Measurements from ENCODE around the gene FBXW5.

FBXW5 gene, protein sequence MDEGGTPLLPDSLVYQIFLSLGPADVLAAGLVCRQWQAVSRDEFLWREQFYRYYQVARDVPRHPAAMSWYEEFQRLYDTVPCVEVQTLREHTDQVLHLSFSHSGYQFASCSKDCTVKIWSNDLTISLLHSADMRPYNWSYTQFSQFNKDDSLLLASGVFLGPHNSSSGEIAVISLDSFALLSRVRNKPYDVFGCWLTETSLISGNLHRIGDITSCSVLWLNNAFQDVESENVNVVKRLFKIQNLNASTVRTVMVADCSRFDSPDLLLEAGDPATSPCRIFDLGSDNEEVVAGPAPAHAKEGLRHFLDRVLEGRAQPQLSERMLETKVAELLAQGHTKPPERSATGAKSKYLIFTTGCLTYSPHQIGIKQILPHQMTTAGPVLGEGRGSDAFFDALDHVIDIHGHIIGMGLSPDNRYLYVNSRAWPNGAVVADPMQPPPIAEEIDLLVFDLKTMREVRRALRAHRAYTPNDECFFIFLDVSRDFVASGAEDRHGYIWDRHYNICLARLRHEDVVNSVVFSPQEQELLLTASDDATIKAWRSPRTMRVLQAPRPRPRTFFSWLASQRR

DNA sequence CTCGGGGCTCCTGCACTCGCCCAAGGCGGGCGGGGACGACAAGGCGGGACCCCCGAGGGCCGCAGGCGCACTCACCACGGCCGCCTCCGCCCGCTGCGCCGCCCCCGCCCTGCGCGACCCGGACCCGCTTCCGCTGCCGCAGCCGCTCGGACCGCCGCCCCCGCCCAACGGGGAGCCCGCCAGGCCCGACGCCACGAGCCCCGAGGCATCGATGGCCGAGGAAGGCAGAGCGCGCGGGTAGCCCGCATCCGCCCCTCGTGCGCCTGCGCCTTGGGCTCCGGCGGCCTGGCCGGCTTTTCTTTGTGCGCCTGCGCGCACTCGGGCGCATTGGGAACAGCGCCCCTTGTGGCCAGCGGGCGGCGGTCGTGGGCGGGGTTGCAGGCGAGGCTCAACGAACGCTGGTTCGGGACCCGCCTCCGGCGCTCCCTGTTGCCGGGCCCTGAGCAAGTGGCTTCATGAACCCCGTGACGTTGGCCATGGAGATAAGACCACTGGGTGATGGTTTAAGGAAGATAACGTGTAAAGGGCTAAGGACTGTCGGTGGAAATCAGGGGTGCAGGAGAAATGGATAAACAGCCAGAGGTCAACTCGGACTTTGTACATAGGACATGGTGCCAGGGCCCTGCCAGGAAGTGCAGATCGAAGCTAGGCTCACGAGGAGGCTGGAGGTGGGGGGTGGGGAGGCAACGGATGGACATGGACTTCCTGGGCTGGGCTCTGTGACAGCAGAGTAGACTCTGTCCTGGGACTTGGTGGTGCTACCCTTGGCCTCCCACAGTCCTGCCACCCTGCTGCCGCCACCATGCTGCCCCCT lies at the start of gene FBXW5, which contains the start of gene C8G:
FBXW5 (minus strand) TSS at position 220 of the 814 bp plus-strand sequence. CDS start 655 bp downstream, outside the sequence.
C8G (plus strand) TSS at position 725 of the 814 bp plus-strand sequence; CDS start at position 803, 78 bp downstream.
- DNase-seq (ENCODE audit: low spot score), result peak; percentile 100

DNA sequence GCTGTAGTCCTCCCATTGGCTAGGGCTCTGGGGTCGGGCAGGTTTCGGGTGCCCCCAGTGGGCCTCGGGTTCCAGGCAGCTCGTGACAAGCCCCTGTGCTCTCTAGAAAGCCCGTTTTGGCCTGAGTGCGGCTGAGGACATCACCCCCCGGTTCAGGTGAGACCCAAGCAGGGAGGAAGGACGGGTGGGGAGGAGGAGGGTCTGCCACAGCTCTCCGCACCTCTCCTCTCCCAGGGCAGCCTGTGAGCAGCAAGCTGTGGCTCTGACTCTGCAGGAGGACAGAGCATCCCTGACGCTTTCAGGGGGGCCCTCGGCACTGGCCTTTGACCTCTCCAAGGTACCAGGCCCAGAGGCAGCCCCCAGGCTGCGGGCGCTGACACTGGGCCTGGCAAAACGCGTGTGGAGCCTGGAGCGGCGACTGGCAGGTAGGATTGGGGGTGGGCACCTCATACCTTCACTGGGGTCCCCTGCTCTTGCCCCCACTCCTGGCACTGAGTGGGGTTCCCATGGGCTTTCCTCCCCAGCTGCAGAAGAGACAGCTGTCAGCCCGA lies 48.4 kb upstream of the FBXW5 start:
- DNase-seq (ENCODE audit: low spot score), result no peak

DNA sequence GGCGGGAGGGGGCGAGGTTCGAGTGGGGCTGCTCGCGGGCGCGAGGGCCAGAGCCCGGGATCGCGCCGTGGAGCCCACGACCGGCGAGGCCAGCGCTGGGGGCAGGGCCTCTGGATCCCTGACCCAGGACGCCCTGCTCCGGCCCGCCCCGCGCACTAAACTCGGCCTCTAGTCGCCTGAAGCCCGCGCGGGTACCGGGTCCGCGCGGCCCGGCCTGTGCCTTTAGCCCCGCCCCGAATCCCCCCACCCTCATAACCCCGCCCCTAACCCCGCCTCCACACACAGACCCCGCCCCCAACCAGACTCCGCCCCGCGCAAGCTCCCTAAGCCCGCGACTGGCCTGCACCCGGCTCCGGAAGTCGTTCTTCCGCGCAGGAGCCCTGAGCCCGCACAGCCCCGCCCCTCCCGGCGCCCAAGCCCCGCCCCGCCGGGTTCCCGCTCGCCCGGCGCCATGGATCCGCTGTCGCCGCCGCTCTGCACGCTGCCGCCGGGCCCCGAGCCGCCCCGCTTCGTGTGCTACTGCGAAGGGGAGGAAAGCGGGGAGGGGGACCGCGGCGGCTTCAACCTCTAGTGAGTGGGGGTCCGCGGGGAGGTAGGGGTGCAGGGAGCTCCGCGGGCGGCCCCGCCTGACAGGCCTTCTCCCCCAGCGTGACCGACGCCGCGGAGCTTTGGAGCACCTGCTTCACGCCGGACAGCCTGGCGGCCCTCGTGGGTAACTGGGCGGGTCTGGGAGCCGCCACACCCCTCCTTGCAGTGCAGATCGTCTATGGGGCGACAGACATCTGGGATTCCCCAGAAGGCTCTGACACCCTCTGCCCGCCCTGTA lies 47.7 kb upstream of the FBXW5 start, which contains the start of gene PAXX:
PAXX (plus strand) TSS at position 430 of the 826 bp plus-strand sequence; CDS start at position 452, 22 bp downstream.
- peak; percentile 99 for DNase-seq (ENCODE audit: low spot score)

DNA sequence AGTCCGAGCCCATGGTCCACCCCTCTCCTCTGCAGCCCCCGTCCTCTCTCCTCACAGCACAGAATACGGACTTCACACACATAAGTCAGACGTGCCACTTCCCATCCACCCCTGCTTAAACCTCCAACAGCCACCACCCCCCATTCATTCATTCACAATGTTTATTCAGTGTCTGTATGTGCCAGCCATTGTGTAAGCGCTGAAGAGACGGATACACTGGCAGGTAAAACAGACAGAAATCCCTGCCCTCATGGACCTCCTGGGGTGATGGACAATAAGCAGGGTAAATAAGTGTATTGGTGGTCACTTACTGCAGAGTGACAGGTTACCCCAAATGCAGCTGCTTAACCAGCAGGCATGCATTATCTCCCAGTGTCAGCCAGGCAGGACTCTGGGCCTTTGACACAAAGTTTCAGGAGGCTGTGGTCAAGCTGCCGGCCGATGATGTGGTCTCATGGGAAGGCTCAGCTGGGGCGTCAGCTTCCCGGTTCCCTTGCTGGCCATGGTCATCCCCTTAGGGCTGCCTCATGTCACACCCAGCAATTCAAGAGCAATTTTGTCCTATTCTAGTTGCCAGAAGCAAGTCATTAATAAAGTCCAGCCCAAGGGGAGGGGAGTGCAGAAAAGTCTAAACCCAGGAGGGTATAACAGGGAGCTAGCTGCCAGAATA lies 45.8 kb upstream of the FBXW5 start:
- DNase-seq (ENCODE audit: low spot score), result no peak

DNA sequence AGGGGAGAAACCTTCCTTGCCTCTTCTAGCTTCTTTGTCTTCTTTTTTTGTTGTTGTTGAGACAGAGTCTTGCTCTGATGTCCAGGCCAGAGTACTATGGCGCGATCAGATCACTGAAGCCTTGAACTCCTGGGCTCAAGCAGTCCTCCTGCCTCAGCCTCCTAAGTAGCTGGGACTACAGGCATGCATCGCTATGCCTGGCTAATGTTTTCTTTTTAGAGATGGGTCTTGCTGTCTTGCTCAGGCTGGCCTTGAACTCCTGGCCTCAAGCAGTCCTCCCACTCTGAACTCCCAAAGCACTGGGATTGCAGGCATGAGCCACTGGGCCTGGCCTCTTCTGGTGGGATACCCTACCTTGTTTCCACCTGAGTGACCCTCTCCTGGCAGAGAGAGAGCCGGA lies 44.3 kb upstream of the FBXW5 start:
- DNase-seq (ENCODE audit: low spot score), result no peak

DNA sequence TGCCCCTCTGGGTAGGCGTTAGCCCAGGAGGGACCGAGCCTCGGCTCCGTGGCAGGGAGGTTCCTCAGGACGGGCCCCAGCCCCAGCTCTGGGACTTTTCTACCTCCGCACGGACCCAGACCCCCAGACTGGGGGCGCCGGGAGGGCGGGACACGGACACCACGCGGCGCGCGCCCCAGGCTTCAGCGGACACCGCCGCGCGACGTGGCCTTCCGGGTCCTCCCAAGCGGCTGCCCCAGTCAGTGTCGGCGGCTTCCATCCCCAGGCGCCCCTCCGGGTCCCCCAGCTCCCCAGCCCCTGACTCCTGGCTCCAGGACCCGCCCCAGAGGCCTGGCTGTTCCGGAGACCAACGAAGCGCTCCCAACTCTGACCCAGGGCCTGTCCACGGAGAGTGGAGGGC lies 41.3 kb upstream of the FBXW5 start:
- no peak for DNase-seq (ENCODE audit: low spot score)

DNA sequence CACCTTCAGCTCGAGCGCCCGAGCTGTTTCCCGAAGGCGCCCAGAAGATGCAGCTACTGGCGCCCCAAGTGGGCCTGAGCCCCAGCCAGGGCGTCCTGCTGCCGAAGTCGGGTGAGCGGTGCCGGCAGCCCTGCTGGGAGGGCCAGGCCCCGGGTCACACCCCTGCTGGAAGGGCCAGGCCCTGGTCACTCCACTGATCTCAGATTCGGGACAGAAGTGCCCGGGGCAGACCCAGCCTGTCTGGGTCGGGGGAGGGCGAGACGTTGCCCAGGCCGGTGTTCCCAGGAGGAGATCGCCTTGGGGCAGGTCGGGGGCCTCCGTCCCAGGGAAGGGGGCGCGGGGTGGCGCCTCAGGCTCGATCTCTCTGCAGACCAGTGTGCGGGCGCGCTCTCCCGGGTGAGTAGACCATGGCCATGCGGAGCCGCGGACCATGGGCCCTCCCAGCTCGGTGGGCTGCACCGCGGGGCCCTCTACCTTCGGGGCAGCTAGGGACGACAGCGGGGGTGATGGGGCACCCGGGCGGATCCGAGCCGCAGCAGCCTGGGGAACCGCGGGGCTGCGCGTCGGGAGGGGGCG lies 40.6 kb upstream of the FBXW5 start:
- DNase-seq (ENCODE audit: low spot score), result no peak

DNA sequence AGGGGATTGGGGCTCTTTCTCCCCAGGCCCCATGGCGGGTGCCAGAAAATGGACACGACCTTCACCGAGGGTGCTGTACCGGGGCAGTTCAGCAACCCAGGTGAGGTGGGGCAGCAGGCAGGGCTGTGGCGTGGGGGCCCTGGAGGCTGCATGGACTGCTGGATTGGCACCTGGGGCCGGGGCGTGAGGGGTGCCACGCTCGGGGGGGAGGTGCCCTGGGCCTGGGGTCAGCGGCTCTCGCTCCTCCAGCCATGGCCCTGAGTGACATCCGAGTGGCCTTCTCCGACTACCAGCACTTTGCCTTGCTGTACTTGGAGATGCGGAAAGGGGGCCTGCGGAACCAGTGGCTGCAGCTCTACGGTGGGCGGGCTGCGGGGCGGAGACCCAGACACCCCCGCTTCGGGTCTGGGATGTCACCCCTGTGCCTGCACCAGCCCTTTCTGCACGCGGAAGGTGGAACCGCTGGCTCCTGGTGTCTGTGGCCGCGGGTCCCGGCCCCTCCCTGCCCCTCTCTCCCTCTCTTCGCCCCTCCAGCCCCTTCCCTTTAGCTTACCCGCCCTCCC lies 40.0 kb upstream of the FBXW5 start:
- DNase-seq (ENCODE audit: low spot score), result no peak

DNA sequence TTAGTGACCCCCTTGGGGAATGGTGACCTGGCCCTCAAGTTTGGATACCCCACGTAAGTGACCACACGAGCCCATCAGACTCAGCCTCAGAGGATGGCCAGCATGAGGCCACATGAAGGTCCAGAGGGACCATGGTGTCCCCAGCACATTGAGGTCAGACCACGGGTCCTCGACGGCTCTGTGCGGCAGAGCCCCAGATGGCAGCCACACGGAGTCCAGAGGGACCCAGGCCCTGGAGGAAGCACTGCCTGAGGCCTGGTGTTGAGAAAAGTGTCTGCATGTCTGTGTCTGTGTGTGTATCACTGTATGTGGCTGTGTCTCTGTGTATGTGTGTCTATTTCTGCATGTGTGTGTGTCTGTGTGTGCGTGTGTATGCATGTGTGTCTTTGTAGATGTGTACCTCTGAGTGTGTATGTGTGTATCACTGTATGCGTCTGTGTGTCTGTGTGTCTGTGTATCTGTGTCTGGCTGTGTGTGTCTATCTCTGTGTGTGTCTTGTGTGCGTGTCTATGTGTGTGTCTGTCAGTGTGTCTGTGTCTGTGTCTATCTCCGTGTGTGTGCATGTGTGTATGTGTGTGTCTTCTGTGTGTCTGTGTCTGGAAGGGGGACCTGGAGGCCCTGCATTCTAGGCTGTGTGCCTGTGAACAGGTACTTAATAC lies 39.2 kb upstream of the FBXW5 start:
- DNase-seq (ENCODE audit: low spot score), result no peak

DNA sequence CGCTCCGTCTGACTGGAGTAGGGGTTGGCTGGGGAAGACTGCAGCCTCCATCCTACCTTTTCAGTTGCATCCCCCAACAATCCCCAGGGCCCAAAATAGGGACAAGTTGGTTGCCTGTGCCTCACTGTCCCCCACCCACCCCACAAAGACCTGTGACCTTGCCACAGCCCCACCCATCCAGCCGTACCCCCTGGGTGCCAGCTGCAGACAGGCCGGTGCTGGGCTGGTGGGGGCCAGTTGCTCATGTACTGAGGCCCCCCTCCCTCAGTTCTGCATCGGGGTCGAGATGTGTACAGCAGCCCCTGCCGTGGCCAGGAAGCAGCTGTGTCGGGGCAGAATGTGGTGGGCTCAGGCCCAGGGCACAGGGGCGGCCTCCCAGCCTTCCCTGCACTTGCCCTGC lies 38.6 kb upstream of the FBXW5 start:
- DNase-seq (ENCODE audit: low spot score), result no peak

DNA sequence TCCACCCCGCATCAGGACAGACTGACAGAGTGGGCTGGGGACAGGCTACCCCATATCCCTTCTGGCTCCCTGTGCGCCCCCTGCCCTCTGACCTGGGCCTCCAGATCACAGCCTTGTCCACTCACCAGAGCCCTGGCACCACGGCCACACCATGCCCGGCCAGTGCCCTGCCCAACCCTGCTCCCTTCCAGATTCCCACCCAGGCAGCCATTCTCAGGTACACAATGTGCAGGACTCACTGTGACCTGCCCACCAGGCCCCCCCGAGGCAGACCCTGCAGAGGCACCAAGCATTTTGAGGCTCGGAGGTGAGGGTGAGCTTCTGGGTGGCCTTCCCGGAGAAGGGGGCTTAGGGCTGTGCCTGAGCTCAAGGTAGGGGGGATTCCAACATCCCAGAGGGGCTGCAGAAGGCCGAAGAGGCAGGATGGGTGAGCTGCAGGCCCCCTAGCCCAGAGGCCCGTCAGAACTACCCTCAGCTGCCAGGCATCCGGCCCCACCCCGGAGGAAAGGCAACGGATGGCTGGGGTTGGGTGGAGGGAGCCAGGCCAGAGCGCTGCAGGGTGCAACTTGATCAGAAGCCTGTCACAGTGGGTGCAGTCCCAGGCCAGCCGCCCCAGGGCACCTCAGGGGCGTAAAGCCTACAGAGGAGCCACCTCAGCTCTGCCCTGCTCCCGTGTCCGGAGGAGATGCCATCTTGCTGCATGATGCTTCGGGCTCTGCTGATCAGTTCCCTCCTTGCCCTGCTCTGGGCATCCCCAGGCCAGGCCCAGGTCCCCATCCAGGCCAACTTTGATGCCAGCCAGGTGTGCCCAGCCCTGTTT lies 37.9 kb upstream of the FBXW5 start, which contains the start of gene LCNL1:
LCNL1 (plus strand) TSS at position 762 of the 820 bp plus-strand sequence. CDS start 594 bp downstream, outside the sequence.
- DNase-seq (ENCODE audit: low spot score), result no peak

DNA sequence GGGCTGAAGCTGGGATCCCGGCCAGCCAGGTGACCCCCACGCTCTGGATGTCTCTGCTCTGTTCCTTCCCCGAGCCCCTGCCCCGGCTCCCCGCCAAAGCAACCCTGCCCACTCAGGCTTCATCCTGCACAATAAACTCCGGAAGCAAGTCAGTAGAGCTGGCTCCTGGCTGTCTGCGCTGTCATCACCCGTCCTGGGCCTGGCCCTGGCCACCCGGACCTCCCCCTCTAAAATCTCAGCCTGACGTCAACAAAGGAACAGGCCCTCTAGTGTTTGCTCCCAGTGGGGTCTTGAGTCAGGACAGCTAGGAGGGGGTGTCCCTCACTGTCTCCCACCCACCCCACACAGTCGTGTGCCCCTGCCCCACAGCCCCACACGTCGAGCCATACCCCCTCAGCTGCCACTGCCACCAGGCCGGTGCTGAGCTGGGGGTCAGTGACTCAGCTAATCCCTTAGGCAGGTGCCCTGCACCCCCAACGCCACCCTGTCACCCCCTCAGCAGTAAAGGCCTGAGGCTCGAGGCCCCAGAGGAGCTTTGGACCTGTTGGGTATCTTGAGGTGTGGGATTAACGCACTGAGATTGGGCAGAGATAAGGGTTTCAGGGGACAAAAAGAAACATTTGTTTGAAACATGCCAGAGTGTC lies 37.2 kb upstream of the FBXW5 start:
- DNase-seq (ENCODE audit: low spot score), result no peak

DNA sequence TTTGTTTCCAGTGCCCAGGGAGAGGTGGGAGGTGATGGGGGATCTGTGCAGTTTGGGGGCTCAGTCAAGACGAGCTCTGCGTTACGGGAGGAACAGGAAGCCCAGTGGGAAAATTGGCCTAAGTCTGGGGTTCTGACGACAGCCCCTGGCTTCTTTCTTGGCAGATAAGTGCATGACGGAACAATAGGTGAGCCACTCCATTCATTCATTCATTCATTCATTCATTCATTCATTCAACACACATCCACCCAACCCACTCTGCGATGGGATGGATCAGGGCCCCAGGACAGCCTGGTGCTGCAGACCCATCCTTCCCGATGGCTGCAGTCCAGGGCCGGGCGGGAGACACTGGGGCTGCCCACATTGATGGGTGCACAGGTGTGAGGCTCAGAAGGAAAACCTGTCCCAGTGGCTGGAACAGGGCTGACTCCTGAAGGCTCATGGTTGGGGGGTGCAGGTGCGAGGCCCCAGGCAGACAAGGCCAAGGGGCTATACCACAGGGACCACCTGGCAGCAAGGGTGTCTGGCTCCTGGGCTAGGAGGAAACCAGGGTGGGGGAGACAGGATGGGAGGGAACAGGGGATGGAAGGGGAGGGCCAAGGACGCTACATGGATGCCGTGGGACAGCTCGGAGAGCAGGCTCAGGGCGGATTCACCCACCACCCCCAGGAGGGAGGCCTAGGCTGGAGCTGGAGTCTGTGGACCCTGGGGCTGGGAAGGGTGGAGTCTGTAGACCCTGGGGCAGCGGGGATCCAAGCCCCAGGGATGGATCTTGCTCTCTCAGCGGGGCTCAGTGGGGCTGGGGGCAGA lies 36.3 kb upstream of the FBXW5 start:
- DNase-seq (ENCODE audit: low spot score), result no peak

DNA sequence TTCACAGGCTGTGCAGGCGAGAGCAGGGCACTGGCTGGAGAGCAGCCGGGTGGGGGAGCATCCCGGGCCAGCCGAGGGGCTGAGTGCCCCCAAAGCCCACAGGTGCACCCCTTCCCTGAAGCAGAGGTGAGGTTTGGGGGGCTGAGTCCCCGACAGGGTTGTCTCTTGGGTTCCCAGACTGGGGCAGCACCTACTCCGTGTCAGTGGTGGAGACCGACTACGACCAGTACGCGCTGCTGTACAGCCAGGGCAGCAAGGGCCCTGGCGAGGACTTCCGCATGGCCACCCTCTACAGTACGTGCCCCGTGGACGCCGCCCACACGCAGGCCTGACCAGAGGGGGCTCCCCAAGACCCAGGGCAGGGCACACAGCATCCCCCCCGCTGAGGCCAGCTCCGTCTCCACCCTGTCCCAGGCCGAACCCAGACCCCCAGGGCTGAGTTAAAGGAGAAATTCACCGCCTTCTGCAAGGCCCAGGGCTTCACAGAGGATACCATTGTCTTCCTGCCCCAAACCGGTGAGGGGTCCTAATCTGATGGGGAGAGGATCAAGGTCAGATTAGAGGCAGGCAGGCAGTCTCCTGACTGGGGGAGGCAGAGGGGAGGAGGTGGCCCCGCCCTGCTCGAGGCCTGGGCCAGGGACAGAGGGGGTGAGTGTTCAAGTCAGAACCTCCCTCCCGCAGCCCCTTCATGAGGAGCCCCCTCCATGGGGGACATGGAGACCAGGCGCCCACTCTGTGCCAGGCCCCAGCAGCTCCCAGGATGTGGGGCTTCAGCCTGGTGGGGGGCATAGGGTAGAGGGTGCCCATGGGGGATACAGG lies 35.4 kb upstream of the FBXW5 start:
- no peak for DNase-seq (ENCODE audit: low spot score)

DNA sequence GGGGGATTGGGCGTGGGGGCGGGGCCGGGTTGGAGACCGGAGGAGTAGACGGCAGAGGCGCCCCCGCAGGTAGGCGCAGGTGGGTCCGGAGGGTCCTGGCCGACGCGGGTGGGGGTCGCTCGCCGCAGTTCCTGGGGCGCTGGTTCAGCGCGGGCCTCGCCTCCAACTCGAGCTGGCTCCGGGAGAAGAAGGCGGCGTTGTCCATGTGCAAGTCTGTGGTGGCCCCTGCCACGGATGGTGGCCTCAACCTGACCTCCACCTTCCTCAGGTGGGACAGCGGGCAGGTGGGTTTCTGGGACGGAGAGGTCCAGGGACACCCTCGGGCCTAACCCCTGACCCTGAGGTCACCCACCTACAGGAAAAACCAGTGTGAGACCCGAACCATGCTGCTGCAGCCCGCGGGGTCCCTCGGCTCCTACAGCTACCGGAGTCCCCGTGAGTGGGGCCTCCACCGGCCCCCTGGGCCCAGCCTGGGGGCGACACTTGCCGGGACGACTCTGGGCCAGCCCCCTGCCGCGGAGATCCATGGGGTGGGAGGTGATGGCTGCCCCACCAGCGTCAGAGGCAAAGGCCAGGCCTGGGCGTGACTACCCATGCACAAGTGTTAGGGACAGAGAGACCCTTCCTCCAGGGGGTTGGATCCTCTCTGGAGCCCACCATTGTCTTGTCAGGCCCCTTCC lies 34.5 kb upstream of the FBXW5 start:
- no peak for DNase-seq (ENCODE audit: low spot score)

All from D341Med (cell line).